Measurements from ENCODE around the gene RNASE7.

Gene RNASE7

GRCh38 chr14:21075719-21076437, 33.7 kb downstream of the RNASE7 start:
- in situ Hi-C loops (cut with HindIII; ENCODE audit: low pct_ligation_motif_present, low pct_unique_long_range_greater_than_20kb, low sequenced_read_pairs): no loop called here
- no peak for DNase-seq

GRCh38 chr14:21077672-21078071, 35.5 kb downstream of the RNASE7 start:
- in situ Hi-C loops (cut with HindIII; ENCODE audit: low pct_ligation_motif_present, low pct_unique_long_range_greater_than_20kb, low sequenced_read_pairs): no loop called here
- DNase-seq: no peak

GRCh38 chr14:21078287-21078686, 36.1 kb downstream of the RNASE7 start:
- in situ Hi-C loops (cut with HindIII; ENCODE audit: low pct_ligation_motif_present, low pct_unique_long_range_greater_than_20kb, low sequenced_read_pairs): no loop called here
- no peak for DNase-seq

- DNase-seq: no peak
- in situ Hi-C loops (cut with HindIII; ENCODE audit: low pct_ligation_motif_present, low pct_unique_long_range_greater_than_20kb, low sequenced_read_pairs): no loop called here
Observed at GRCh38 chr14:21078726-21079125, 36.6 kb downstream of the RNASE7 start.

- in situ Hi-C loops (cut with HindIII; ENCODE audit: low pct_ligation_motif_present, low pct_unique_long_range_greater_than_20kb, low sequenced_read_pairs): no loop called here
- DNase-seq: no peak
Observed at GRCh38 chr14:21081521-21082142, 39.5 kb downstream of the RNASE7 start.

GRCh38 chr14:21083565-21084325, 41.6 kb downstream of the RNASE7 start:
- in situ Hi-C loops (cut with HindIII; ENCODE audit: low pct_ligation_motif_present, low pct_unique_long_range_greater_than_20kb, low sequenced_read_pairs): no loop called here
- no peak for DNase-seq

GRCh38 chr14:21084396-21084795, 42.2 kb downstream of the RNASE7 start:
- in situ Hi-C loops (cut with HindIII; ENCODE audit: low pct_ligation_motif_present, low pct_unique_long_range_greater_than_20kb, low sequenced_read_pairs): no loop called here
- no peak for DNase-seq

GRCh38 chr14:21084998-21085853, 43.1 kb downstream of the RNASE7 start:
- in situ Hi-C loops (cut with HindIII; ENCODE audit: low pct_ligation_motif_present, low pct_unique_long_range_greater_than_20kb, low sequenced_read_pairs): no loop called here
- DNase-seq: peak; percentile 86

- DNase-seq: no peak
- in situ Hi-C loops (cut with HindIII; ENCODE audit: low pct_ligation_motif_present, low pct_unique_long_range_greater_than_20kb, low sequenced_read_pairs): no loop called here
Observed at GRCh38 chr14:21086908-21087293, 44.7 kb downstream of the RNASE7 start.

- in situ Hi-C loops (cut with HindIII; ENCODE audit: low pct_ligation_motif_present, low pct_unique_long_range_greater_than_20kb, low sequenced_read_pairs): no loop called here
- peak; percentile 71 for DNase-seq
Observed at GRCh38 chr14:21087294-21088091, 45.3 kb downstream of the RNASE7 start.

- DNase-seq: no peak
- in situ Hi-C loops (cut with HindIII; ENCODE audit: low pct_ligation_motif_present, low pct_unique_long_range_greater_than_20kb, low sequenced_read_pairs): no loop called here
Observed at GRCh38 chr14:21088687-21089086, 46.5 kb downstream of the RNASE7 start.

GRCh38 chr14:21089271-21089670, 47.1 kb downstream of the RNASE7 start:
- in situ Hi-C loops (cut with HindIII; ENCODE audit: low pct_ligation_motif_present, low pct_unique_long_range_greater_than_20kb, low sequenced_read_pairs): no loop called here
- no peak for DNase-seq

GRCh38 chr14:21089877-21090193, 47.7 kb downstream of the RNASE7 start:
- in situ Hi-C loops (cut with HindIII; ENCODE audit: low pct_ligation_motif_present, low pct_unique_long_range_greater_than_20kb, low sequenced_read_pairs): no loop called here
- DNase-seq: no peak

GRCh38 chr14:21090194-21090939, 48.2 kb downstream of the RNASE7 start:
- in situ Hi-C loops (cut with HindIII; ENCODE audit: low pct_ligation_motif_present, low pct_unique_long_range_greater_than_20kb, low sequenced_read_pairs): no loop called here
- no peak for DNase-seq

- DNase-seq: no peak
- in situ Hi-C loops (cut with HindIII; ENCODE audit: low pct_ligation_motif_present, low pct_unique_long_range_greater_than_20kb, low sequenced_read_pairs): no loop called here
Observed at GRCh38 chr14:21090940-21091663, 48.9 kb downstream of the RNASE7 start.

- in situ Hi-C loops (cut with HindIII; ENCODE audit: low pct_ligation_motif_present, low pct_unique_long_range_greater_than_20kb, low sequenced_read_pairs): no loop called here
- DNase-seq: no peak
Observed at GRCh38 chr14:21091821-21092272, 49.7 kb downstream of the RNASE7 start.

Data from ACHN (cell line).